Stimulated activated CD4-positive, alpha-beta T cell treated with anti-CD3 and anti-CD28 coated beads, Interleukin-2, amount 100 ng/mL, for 48 hours (primary cell): ENCODE data around the gene ANKLE1.
"Not testable (repeated sequence)": the region's sequence is repeated elsewhere in the genome, so short reads cannot be mapped to it uniquely, and the experiment has no call there.

Source experiments
- DNase-seq, 2 donors: peaks; one replicate each; pipeline ENCODE4 v3.0.0-alpha.2; 2020

ANKLE1 gene

DNA sequence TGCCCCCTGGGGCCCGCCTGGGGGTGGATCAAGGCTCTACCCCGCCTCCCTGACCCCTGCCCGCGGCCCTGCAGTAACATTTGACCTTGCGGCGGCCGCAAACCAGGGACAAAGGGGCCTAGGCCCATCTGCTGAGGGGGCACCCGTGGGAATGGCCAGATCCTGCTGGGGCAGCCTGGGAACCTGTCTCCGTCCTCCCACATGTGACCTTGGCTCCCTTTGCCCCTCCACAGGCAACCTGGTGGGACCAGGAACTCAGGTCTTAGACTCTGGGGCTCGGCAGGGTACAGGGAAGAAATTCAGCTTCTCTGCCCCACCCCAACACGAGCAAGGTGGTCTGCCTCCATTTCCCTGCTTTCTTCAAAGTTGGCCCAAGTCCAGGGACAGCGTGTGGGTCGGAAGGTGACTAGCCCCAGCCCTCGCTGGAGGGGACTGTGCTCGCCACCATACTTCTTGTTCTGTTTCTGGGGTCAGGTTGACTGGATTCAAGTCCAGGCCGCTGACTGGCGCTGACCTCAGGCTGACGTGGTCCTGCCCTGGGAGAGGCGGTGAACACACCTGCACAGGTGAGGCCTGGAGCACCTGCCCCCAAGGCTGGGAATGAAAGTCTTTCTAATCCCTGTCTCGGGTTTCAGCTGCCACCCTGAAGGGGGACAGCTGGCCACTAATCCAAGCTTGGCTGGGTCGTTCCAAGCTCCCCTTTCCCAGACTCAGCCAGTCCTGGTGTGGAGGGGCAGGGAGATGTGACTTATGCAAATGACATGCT is 33.5 kb upstream of the ANKLE1 start:
- DNase-seq, result no peak

DNA sequence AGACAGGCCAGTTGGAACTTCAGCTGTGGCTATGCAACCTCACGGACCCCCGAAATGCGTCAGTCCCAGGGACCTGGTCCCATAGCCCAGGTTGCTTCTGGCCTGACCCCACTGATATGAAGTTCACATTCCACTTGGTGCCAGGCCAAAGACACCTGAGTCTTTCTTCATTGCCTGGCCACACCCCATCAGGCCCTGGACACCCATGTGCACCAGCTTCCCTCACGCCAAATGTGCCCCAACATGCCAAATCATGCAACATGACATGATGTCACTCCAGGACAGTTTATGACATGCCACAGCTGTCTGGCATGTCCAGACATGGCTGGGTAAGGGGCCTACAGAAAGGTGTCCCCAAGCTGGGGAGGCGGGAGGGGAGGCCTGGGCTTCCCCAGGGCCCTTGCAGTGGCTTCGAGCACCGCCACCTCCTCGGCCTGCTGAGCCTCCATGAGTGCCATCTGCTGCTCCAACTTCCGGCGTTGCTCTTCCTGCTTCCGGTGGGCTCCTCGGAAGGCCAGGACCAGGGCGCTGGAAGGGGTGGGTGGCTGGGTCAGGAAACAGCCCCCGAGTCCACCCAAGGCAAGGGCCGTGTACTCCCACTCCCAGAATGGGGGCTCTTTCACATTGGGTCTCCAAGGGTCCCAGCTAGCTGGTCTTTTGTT is 31.7 kb upstream of the ANKLE1 start:
- no peak for DNase-seq

DNA sequence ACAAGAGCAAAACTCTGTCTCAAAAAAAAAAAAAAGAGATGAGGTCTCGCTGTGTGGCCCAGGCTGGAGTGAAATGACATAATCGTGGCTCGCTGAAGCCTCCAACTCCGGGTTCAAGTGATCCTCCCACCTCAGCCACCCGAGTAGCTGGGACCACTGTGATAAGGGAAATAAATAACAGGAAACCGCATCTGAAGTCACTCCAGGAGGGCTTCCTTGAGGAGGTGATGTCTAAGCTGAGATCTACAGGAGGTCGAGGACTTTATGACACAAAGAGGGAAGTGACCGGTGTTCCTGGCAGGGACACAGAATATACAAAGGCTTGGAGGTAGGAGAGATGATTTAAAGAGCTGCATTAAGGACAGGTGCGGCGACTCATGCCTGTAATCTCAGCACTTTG is 27.1 kb upstream of the ANKLE1 start:
- DNase-seq, result no peak

DNA sequence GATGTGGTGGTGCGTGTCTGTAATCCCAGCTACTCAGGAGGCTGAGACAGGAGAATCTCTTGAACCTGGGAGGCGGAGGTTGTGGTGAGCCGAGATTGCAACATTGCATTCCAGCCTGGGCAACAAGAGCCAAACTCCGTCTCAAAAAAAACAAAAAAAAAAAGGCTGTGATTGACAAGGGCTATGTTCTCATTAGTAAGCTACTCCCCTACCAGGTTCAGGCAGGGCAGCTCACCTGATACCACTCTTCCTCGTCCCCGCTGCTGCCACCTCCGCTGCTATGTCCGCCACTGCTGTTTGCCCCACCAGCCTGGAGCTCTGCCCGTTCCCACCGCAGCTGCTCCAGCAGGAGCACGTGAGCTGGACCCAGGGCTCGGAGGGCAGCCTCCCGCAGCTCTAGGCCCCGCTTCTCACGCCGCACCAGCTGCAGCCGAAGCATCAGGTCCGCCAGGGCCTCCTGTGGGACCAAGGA is 26.5 kb upstream of the ANKLE1 start:
- no peak for DNase-seq

DNA sequence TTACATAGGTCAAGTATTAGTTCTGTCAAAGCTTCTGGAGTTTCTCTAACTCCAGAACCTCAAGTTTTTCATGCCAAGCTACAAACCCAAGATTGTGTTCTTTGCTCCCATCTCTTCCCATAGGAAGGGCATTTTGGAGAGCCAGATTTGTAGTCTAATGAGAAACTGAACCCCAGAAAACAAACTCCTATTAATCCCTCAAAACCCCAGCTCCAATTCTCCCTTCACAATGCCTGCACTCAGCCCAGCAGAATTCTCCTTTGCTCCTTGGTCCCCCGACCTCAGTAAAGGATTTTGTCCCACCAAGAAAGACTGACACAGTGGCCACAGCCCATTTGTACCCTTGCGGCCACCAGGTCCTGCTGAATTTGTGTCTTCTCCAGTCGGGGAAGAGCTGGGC is 25.6 kb upstream of the ANKLE1 start:
- no peak for DNase-seq

DNA sequence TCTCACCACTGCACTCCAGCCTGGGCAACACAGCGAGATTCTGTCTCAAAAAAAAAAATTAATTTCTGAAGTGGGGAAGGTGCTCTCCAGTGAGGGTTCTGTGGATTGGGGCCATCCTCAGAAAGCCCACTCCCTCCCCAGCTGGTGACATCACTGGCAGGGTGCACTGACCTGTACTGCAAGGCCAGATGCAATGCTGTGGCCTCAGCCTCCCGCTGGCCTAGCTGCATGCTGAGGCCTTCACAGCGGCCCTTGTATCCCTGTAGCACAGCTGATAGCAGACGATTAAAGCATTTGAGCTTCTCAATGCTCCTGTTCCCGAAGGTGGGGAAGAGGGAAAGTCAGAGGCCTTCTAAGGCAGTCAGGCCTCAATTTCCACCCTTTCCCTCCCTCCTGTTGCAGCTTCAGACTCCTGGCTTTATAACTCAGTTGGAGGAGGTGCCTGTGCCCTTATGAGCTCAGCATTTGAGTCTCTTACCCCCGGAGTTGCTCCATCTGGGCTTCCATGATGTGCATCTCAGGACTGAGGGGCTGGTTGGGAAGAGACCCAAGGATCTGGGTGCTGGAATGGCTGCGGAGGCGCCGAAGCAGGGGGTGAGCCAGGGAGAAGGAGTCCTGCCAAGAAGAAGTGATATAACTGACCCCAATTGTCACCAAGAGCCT is 22.5 kb upstream of the ANKLE1 start:
- DNase-seq, result no peak

DNA sequence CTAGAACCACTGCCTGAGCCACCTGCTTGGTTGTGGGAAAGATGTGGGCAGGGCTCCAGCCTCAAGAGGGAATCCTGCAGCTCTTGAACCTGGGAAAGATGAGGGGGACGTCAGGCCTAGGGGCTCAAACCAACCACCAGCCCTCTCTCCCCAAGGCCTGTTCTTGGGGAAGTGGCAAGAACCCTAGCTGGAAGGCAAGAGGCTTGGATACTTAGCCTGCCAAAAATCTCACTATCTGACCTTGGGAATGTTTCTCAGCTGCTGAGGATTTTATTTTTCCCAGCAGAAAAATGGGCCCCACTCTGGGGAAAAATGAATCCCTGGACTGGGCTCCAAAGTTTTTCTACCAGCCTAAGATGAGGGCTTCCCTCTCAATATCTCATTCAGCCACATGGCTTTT is 21.8 kb upstream of the ANKLE1 start:
- no peak for DNase-seq

DNA sequence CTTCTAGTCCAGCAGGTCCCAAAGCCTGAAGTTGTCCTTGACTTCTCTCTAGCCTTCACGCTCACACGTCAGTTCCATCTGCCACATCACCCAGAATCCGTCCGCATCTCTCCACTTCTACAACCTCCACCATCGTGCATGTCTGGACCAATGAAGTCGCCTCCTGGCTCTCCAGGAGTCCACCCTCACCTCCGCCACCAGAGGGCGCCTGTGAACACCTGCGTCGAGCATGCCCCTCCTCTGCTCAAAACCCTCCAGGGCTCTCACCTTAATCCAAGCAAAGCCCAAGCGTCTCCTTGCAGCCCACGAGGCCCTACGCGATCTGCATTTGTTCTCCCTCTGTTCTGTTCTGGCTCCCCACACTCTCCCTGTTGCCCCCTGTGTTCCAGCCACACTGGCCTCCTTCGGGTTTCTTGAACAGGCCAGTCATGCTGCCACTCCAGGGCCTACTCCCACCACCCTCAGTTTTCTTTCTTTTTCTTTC is 20.8 kb upstream of the ANKLE1 start:
- DNase-seq, result peak; percentile 93 to 94

DNA sequence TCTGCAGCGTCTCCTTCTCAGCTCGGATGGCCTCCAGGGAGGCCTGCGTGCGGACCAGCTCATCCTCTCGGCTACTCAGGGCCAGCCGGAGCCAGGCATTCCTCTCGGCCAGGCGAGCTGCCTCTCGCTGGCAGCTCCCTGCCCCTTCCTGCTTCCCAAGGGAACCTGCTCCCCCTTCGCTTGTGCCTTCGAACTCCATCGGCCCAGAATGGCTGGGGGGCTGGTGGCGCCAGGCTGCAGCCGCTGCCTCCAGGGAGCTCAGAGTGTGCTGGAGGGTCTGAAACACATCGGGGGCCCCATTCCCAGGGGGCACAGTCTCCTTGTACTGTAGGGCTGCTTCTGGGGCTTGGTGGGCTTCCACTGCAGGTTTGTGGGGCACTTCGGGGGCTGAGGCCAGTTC is 19.1 kb upstream of the ANKLE1 start:
- DNase-seq, result no peak

DNA sequence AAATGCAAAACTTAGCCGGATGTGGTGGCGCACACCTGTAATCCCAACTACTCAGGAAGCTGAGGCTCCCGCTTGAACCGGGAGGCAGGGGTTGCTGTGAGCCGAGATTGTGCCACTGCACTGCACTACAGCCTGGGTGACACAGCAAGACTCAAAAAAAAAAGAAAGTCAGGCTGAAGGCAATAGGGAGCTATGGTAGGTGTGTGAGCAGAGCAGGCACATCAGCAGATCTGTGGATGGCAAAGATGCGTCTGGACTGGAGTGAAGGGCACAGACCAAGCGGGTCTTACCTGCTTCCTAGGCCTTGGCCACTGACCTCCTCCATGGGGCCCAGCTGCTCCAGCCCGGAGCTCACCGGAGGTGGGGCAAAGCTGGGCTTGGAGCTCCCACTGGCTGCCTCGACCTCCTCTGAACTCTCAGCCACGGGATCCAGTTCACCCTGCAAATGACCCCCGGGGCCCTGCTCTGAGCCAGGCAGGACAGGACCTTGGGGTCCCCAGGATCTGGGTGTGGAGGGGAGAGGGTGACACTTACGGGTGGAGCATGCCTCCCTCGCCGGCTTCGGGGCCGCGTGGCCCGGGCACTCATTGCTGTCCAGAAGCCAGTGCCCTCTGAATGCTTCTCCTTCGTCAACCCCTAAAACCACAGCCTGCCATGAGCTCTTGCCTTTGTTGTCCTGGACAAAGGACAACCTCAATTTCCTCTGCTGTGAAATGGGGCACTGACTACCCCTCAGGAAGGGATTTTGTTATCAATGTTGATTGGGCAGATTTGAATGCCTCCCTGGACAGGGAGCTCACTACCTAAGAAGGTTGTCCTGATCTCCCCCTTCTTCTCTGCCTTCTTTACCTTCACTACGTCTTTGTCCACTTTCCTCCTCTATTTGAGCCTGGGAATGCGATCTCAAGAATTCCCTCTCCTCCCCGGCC is 17.7 kb upstream of the ANKLE1 start:
- DNase-seq, result no peak

DNA sequence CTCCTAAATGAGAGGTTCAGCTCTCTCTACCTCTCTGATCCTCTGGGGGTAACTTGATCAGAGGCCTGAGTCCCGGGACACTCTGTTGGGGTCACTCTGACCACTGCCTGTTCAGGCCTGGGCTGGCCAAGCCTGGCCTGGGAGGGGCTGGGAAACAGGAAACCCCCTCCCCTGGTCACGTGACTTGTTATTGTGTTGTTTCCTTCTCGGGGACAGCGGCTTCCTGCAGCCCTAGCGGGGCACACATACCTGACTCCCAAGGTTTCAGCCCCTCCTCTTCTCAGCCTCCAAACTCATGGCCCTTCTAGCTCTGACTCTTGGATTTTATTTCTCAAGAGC is 17.1 kb upstream of the ANKLE1 start, which contains the start of gene USHBP1:
Gene USHBP1, minus strand, starts transcription at position 105 of the 339 bp plus-strand sequence. CDS start 446 bp downstream, outside the sequence.
- no peak for DNase-seq

DNA sequence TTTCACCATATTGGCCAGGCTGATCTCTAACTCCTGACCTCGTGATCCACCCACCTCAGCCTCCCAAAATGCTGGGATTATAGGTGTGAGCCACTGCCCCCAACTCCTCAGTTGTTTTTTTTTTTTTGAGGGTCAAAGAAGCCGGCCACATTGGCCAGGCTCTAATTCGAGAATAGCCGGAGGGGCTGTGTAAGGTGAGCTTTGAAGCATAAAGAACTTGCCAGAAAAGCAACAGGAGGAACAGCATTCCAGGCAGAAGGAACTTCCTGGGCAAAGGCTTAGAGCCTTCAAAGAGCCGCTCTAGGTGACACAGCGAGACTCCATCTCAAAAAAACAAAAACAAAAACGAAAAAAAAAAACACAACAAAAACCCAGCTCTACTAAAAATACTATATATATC is 15.7 kb upstream of the ANKLE1 start:
- DNase-seq, result no peak

DNA sequence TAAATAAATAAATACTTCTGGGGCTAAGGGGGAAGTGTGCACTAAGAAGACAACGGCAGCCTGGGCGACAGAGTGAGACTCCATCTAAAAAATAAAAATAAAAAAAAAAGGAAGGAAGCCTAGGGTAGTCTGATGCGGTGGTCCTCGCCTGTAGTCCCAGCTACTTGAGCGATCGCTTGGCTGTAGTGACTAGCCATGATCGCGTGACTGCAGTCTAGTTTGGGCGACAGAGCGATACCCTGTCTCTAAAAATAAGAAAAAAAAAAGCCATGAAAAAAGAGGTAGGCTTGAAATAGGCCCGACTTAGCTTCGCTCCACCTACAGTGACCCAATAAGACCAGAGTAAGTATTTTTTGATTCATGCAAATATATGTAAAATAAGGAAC is 15.1 kb upstream of the ANKLE1 start:
- DNase-seq, result no peak

DNA sequence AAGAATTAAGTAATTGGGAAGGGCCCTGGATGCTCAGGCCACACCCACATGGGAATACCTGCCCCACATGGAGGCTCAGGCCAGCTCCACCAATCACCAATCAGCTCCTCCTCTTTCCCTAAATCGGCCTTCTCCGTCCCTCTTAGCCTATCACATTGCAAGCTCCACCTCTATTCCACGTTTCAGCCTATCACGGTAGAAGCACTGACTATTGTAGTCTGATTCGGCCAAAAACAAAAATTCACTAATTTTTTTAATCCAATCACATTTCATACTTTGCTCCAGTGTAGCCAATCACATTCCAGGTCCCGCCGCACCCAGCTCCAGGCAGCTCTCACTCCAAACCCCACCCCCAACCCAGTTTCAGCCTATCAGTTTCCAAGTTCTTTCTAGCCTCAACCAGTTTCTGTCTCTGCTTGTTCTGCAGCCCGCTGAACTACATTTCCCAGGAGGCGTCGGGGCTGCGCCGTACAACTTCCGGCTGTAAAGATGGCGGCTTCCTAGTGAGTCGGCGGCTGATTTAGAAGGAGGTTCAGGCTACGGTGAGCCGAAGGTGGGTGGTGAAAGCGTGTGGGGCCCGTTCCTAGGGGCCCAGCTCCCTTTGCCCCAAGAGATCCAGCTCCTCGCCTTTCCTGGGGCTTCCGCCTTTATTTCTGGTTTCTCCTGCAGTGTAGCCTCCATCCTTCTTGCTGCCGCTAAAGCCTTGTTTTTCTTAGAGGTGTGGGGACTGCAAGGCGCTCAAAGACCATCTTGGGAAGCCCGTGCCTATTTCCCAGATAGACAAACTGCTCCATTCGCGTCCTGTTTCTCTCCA is 14.5 kb upstream of the ANKLE1 start, which contains the start of gene BABAM1:
Gene BABAM1, plus strand, starts transcription at position 469 of the 814 bp plus-strand sequence. CDS start 1,364 bp downstream, outside the sequence.
- DNase-seq, result peak; percentile 85 to 90

DNA sequence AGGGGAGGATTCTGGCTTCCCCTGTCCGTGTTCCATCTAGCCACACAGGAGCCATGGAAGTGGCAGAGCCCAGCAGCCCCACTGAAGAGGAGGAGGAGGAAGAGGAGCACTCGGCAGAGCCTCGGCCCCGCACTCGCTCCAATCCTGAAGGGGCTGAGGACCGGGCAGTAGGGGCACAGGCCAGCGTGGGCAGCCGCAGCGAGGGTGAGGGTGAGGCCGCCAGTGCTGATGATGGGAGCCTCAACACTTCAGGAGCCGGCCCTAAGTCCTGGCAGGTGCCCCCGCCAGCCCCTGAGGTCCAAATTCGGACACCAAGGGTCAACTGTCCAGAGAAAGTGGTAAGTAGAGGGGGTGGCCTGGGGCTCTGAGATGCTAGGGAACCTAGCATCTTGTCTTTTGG is 12.9 kb upstream of the ANKLE1 start:
- no peak for DNase-seq

DNA sequence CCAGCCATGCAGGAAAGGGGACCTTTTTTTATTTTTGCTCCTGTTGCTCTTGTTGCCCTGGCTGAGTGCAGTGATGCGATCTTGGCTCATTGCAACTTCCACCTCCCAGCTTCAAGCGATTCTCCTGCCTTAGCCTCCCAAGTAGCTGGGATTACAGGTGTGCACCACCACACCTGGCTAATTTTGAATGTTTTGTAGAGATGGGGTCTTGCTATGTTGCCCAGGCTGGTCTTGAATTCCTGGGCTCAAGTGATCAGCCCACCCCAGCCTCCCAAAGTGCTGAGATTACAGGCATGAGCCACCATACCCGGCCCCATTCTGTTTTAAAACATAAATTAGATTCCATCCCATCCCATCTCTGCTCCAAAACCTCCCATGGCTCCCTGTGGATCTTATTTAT is 6.8 kb upstream of the ANKLE1 start:
- DNase-seq, result not testable (repeated sequence)

DNA sequence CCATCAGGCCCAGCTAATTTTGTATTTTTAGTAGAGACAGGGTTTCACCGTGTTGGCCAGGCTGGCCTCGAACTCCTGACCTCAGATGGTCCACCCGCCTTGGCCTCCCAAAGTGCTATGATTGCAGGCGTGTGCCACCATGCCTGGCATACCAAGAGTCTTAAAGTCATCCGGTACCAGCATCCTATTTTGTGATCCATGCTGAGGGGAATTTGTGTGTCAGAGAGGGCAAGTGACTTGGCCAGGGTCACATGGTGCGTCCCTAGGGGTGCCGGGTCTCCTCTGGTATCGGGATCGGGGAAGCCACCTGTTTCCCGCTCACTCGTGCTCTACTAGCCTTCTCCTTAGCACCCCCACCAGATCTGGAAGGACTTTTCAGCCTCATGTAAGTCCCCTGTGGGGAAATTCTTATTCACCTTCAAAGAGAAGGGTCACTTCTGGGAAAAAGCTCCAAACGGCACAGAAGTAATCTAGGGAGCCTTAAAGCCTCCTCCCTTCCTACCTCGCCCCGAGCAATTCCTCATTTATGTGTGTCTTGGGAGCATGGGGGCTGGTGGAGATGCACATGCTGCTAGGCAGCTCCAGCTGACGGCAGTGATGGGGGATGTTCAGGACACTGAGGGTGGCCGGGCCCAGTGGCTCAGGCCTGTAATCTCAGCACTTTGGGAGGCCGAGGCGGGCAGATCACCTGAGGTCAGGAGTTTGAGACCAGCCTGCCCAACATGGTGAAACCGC is 6.1 kb upstream of the ANKLE1 start:
- DNase-seq, result no peak

DNA sequence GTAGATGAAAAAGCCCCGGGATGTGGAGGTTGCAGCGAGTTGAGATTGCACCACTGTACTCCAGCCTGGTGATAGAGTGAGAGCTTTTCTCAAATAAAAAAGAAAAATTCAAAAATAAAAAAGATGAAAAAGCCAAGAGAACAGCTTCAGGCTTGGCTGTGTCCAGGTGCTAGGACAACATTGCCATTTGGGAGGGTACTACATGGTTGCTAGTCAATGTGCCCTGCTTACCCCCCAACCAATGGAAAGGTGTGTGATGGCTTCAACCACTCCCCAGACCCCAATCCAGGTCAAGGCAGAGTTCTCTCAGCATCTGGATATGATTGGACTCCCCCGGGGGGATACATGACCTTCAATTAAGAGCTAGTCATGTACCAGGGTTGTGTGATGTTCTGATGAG is 2.3 kb upstream of the ANKLE1 start:
- DNase-seq, result no peak

DNA sequence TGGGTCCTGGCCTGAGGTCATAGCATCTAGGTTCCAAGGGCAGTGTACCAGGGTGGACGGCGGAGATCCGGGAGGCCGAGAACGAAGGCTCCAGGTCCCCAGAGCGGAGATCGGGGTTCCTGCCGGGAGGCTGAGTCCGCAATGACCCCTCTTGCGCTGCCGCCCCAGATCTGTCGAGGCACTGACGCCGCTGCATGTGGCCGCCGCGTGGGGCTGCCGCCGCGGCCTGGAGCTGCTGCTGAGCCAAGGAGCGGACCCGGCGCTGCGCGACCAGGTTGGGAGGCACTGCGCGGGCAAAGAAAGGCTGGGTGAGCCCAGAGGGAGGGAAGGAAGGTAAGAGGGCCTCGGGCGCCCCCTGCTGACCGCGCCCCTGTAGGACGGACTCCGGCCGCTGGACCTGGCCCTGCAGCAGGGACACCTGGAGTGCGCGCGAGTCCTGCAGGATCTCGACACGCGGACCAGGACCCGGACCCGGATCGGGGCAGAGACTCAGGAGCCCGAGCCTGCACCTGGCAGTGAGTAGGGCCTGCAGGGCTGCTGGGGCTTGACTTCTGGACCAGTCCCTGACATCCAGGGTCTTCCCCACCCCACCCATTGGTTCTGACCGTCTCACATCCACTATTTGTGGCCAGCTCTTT is 906 bp downstream of the ANKLE1 start:
- DNase-seq, result peak; percentile 79 to 82

DNA sequence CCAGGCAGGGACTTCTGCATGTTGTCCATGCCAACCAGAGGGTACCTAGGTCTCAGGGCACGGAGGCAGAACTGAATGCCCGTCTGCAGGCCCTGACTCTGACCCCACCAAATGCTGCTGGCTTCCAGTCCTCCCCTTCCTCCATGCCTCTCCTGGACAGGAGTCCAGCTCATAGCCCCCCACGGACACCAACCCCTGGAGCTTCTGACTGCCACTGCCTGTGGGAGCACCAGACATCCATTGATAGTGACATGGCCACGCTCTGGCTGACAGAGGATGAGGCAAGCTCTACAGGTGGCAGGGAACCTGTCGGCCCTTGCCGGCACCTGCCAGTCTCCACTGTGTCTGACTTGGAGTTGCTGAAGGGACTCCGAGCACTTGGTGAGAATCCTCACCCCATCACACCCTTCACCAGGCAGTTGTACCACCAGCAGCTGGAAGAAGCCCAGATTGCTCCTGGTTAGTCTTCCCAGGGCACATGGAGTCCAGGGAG is 1.8 kb downstream of the ANKLE1 start:
- no peak for DNase-seq
